ENCODE measurements around the gene PEX10. TPM values are rescaled to one million over a fixed set of nuclear protein-coding genes. Genes with fewer than 3 reads are reported as not detected.
A peak's percentile ranks its signal among the peaks of the same experiment; 100 is the strongest.

Gene PEX10
- total RNA-seq, 1 experiment from 2014 or later = 24.3 TPM

- Histone ChIP-seq H3K79me2 (ENCODE audit: low read depth) (peaks cover 50% of the 10 kb centered on the region), H3K9me2 (ENCODE audit: insufficient read depth) (no peaks in the 10 kb centered on the region), H3K4me2 (no peak overlapping the region), H3K36me3 (ENCODE audit: low read depth) (peaks cover 13% of the 10 kb centered on the region; the same call in 1 of the 2 replicates), H3K27me3 (ENCODE audit: insufficient read depth, low read depth) (no peaks in the 10 kb centered on the region), H3K4me3 (no peak overlapping the region), H3F3A (ENCODE audit: insufficient read depth, low read depth) (peaks cover 18% of the 10 kb centered on the region; the same call in 1 of the 2 replicates), H3K27ac (no peak overlapping the region), H2AFZ (no peak overlapping the region), H4K20me1 (ENCODE audit: insufficient read depth) (peaks cover 29% of the 10 kb centered on the region), H3K4me1 (replicated peaks; ENCODE audit: insufficient read depth) (peaks cover 17% of the 10 kb centered on the region), H3K9me3 (ENCODE audit: insufficient read depth, low read depth) (no peaks in the 10 kb centered on the region)
- no peak for DNase-seq
- CTCF ChIA-PET = no interaction called here
- intact Hi-C loops (cut with micrococcal nuclease; ENCODE audit: unreplicated experiment) = loop anchor here (5.0 kb wide), 1 partner anchor 82 kb away; no protein-coding TSS in a partner anchor
- BruUV-seq (replicated peaks) = no TSS peak
- TF ChIP-seq CTCF (conservative IDR thresholded peaks at IDR 0.05) = no peak
- TF ChIP-seq EZH2 (IDR thresholded peaks at IDR 0.05; ENCODE audit: low read depth) = no peak
- POLR2A ChIA-PET (ENCODE audit: unreplicated experiment) = interaction anchor here (0.6 kb wide), 1 partner anchor 218 kb away, joined by 6 read pairs; no protein-coding TSS in a partner anchor
These were observed 17.6 kb downstream of the PEX10 start for GRCh38 chr1:2394761-2395160.

GRCh38 chr1:2394220-2394619, 18.1 kb downstream of the PEX10 start:
- Histone ChIP-seq H3K27me3 (ENCODE audit: insufficient read depth, low read depth) (no peaks in the 10 kb centered on the region), H3F3A (ENCODE audit: insufficient read depth, low read depth) (peaks cover 16% of the 10 kb centered on the region; the same call in 1 of the 2 replicates), H3K27ac (no peak overlapping the region), H3K9me2 (ENCODE audit: insufficient read depth) (no peaks in the 10 kb centered on the region), H3K36me3 (ENCODE audit: low read depth) (peaks cover 13% of the 10 kb centered on the region; the same call in 1 of the 2 replicates), H3K4me1 (replicated peaks; ENCODE audit: insufficient read depth) (peaks cover 19% of the 10 kb centered on the region), H3K79me2 (ENCODE audit: low read depth) (peaks cover 55% of the 10 kb centered on the region), H3K9me3 (ENCODE audit: insufficient read depth, low read depth) (no peaks in the 10 kb centered on the region), H2AFZ (no peak overlapping the region), H3K4me3 (no peak overlapping the region), H3K4me2 (no peak overlapping the region), H4K20me1 (ENCODE audit: insufficient read depth) (peaks cover 29% of the 10 kb centered on the region)
- intact Hi-C loops (cut with micrococcal nuclease; ENCODE audit: unreplicated experiment) = loop anchor here (5.0 kb wide), 1 partner anchor 82 kb away; no protein-coding TSS in a partner anchor
- TF ChIP-seq CTCF (conservative IDR thresholded peaks at IDR 0.05) = no peak
- no peak for TF ChIP-seq EZH2 (IDR thresholded peaks at IDR 0.05; ENCODE audit: low read depth)
- no TSS peak for BruUV-seq (replicated peaks)
- ChIA-PET CTCF (no interaction called here), POLR2A (ENCODE audit: unreplicated experiment) (interaction anchor here (0.6 kb wide), 1 partner anchor 218 kb away, joined by 6 read pairs; no protein-coding TSS in a partner anchor)
- no peak for DNase-seq

GRCh38 chr1:2393471-2393877, 18.9 kb downstream of the PEX10 start:
- H3F3A ChIP-seq (ENCODE audit: insufficient read depth, low read depth) = peaks cover 9% of the 10 kb centered on the region; the same call in 1 of the 2 replicates
- BruUV-seq (replicated peaks) = no TSS peak
- H3K4me1 ChIP-seq (replicated peaks; ENCODE audit: insufficient read depth) = peaks cover 19% of the 10 kb centered on the region
- no peak overlapping the region for H3K4me3 ChIP-seq
- peak in 1 of 2 experiments; percentile 23 for DNase-seq
- H3K36me3 ChIP-seq (ENCODE audit: low read depth) = peaks cover 13% of the 10 kb centered on the region; the same call in 1 of the 2 replicates
- H3K27me3 ChIP-seq (ENCODE audit: insufficient read depth, low read depth) = no peaks in the 10 kb centered on the region
- TF ChIP-seq CTCF (conservative IDR thresholded peaks at IDR 0.05) = no peak
- no peak for TF ChIP-seq EZH2 (IDR thresholded peaks at IDR 0.05; ENCODE audit: low read depth)
- peak overlapping the region; percentile 89 for H3K4me2 ChIP-seq
- ChIA-PET POLR2A (ENCODE audit: unreplicated experiment) (no interaction called here), CTCF (no interaction called here)
- no peak overlapping the region for H2AFZ ChIP-seq
- H3K9me2 ChIP-seq (ENCODE audit: insufficient read depth) = no peaks in the 10 kb centered on the region
- H3K27ac ChIP-seq = no peak overlapping the region
- H3K9me3 ChIP-seq (ENCODE audit: insufficient read depth, low read depth) = no peaks in the 10 kb centered on the region
- intact Hi-C loops (cut with micrococcal nuclease; ENCODE audit: unreplicated experiment) = loop anchor here (5.0 kb wide), 1 partner anchor 81 kb away; no protein-coding TSS in a partner anchor
- H4K20me1 ChIP-seq (ENCODE audit: insufficient read depth) = peaks cover 29% of the 10 kb centered on the region
- H3K79me2 ChIP-seq (ENCODE audit: low read depth) = peaks cover 56% of the 10 kb centered on the region

Data from PC-9 (cell line).